Fibroblast of the aortic adventitia (primary cell): ENCODE data around the gene SLC66A2. TPM values are rescaled to one million over a fixed set of nuclear protein-coding genes. Genes with fewer than 3 reads are reported as not detected.
"Not testable (repeated sequence)": the region's sequence is repeated elsewhere in the genome, so short reads cannot be mapped to it uniquely, and the experiment has no call there.

Source experiments
- DNase-seq: peaks from one replicate; pipeline ENCODE4 v3.0.0-alpha.2; 2010; ENCODE audit warnings: low read depth
- H3K4me3 ChIP-seq: 2 replicates; pipeline ENCODE4 v1.5.1; 2011; ENCODE audit warnings: low read depth, mild to moderate bottlenecking, control low read depth, low read length, moderate library complexity
- CTCF ChIP-seq: IDR thresholded peaks from 2 replicates; pipeline ENCODE4 v1.5.1; 2011; ENCODE audit warnings: mild to moderate bottlenecking, low read length, control low read depth, inconsistent platforms; ENCODE audit not compliant: insufficient read depth
- total RNA-seq: library from RNA; depleted of rRNA; stranded (reverse); fragments of >200 nt; gene quantifications from 2 replicates; pipeline ENCODE4 v1.2.3, GENCODE V29; 2012; ENCODE audit warnings: low replicate concordance

SLC66A2 gene
- total RNA-seq: 15.6 and 24.6 TPM in 2 replicates

DNA sequence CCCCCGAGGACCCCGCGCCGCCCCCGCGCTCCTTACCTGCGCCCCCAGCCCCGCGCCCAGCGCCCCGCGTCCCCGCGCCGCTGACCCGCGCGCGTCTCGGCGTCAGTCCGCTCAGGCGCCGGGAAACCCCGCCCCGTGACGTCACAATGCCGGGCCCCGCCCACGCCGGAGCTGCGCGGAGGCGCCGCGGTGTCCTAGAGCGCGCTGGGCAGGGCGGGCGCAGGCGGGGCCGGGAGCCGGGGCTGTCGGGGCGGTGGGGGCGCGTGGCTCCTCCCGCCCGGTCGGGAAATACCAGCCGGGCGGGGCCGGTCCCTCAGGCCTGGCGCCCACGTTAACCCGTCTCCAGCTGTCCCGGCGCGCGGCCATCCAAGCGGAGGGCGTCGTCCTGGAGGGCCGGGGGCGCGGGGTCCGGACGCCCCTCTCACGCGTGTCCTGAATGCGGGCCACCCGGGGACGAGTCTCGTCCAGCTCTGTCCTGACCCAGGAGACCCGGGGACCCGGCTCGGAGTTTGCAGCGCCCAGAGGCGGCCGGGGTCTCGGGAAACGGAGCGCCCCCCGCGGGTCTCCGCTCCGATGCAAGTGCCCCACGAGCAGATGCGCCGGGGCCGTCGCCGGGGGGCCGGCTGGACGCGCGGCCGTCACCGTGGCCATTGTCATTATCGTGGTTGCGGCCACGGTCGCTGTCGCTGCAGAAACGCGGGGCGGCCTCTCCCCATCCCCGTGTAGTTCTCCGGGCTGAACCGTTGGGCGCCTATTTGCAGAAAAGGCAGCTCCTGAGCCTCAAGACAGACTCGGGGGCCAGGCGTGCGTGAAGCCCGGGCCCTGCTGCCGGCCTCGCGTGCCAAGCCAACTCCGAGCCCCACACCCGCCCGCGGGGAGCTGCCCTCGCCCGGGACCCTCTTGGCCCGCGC is at the start of gene SLC66A2:
Gene SLC66A2, minus strand, starts transcription at position 109 of the 911 bp plus-strand sequence. CDS start 727 bp downstream, outside the sequence.
- no peak for TF ChIP-seq CTCF
- peak; percentile 77 for DNase-seq
- H3K4me3 ChIP-seq: peak within 1 kb of the TSS; percentile 81

GRCh38 chr18:80000877-80001276 is 49.4 kb upstream of the SLC66A2 start:
- no peak overlapping the region for H3K4me3 ChIP-seq
- DNase-seq: no peak
- no peak for TF ChIP-seq CTCF

DNA sequence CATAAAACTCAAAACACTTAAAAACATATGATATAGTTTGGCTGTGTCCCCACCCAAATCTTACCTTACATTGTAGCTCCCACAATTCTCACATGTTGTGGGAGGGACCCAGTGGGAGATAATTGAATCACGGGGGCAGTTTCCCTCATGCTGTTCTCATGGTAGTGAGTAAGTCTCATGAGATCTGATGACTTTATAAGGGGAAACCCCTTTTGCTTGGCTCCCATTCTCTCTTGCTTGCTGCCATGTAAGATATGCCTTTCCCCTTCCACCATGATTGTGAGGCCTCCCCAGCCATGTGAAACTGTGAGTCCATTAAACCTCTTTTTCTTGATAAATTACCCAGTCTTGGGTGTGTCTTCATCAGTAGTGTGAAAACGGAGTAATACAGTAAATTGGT is 48.2 kb upstream of the SLC66A2 start:
- not testable (repeated sequence) for DNase-seq, H3K4me3 ChIP-seq

DNA sequence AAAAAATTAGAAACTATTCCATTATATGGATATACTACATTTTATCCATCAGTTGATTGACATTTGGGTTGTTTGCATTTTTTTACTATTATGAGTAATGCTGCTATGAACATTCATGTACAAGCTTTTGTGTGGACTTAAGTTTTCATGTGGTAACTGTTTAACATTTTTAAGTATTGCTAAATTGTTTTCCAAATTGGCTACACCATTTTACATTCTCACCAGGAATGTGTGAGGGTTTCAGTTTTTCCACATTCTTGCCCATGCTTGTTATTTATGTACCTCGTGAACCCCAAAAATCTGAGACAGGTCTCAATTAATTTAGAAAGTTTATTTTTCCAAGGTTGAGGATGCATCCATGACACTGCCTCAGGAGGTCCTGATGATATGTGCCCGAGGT is 40.0 kb upstream of the SLC66A2 start:
- no peak for TF ChIP-seq CTCF
- DNase-seq: no peak

GRCh38 chr18:79989195-79989497 is 37.7 kb upstream of the SLC66A2 start:
- no peak for DNase-seq
- TF ChIP-seq CTCF: no peak
- peak overlapping the region; percentile 98 for H3K4me3 ChIP-seq

More for the DNA sequence above, 40.0 kb upstream of the SLC66A2 start:
- no peak overlapping the region for H3K4me3 ChIP-seq

GRCh38 chr18:79988451-79989194 is 37.2 kb upstream of the SLC66A2 start, which contains the start of gene TXNL4A:
TSS of gene TXNL4A (minus strand) at chr18:79988563. CDS start at chr18:79988392, 171 bp downstream.
- no peak for TF ChIP-seq CTCF
- H3K4me3 ChIP-seq: peak within 1 kb of the TSS; percentile 98
- peak; percentile 81 for DNase-seq

GRCh38 chr18:79988071-79988450 is 36.6 kb upstream of the SLC66A2 start:
- peak; percentile 19 for DNase-seq
- peak; percentile 38 for TF ChIP-seq CTCF
- H3K4me3 ChIP-seq: peak overlapping the region; percentile 98
